H9 (cell line): ENCODE measurements around the gene HLA-DOA. TPM values are rescaled to one million over a fixed set of nuclear protein-coding genes. Genes with fewer than 3 reads are reported as not detected.

Source experiments
- DNase-seq: peaks from one replicate; pipeline ENCODE4 v3.0.0-alpha.2; 2017
- H2AFZ ChIP-seq: one replicate; pipeline ENCODE4 v1.6.1; 2013; ENCODE audit warnings: mild to moderate bottlenecking, low read length, control low read depth, moderate library complexity
- H2AK5ac ChIP-seq: 2 replicates; pipeline ENCODE4 v1.6.1; 2013; ENCODE audit warnings: low read length, control low read depth, mixed read lengths; ENCODE audit not compliant: insufficient read length
- H2BK120ac ChIP-seq: one replicate; pipeline ENCODE4 v1.6.1; 2013; ENCODE audit warnings: low read depth, mild to moderate bottlenecking, low read length, control low read depth, inconsistent platforms; ENCODE audit not compliant: poor library complexity, severe bottlenecking
- H2BK12ac ChIP-seq: 2 replicates; pipeline ENCODE4 v1.6.1; 2013; ENCODE audit warnings: low read length, control low read depth, mixed read lengths, low read depth; ENCODE audit not compliant: insufficient read length
- H2BK15ac ChIP-seq: 2 replicates; pipeline ENCODE4 v1.6.1; 2013; ENCODE audit warnings: low read depth, low read length, control low read depth
- H2BK20ac ChIP-seq: one replicate; pipeline ENCODE4 v1.6.1; 2013; ENCODE audit warnings: low read depth, mild to moderate bottlenecking, low read length, control low read depth, inconsistent platforms; ENCODE audit not compliant: poor library complexity, severe bottlenecking
- H2BK5ac ChIP-seq: 2 replicates; pipeline ENCODE4 v1.6.1; 2013; ENCODE audit warnings: low read length, control low read depth, mixed read lengths; ENCODE audit not compliant: insufficient read length
- H3K14ac ChIP-seq: 2 replicates; pipeline ENCODE4 v1.6.1; 2013; ENCODE audit warnings: low read length, control low read depth; ENCODE audit not compliant: insufficient read depth
- H3K18ac ChIP-seq: 2 replicates; pipeline ENCODE4 v1.6.1; 2013; ENCODE audit warnings: low read depth, mild to moderate bottlenecking, mixed read lengths, low read length, control low read depth; ENCODE audit not compliant: insufficient read length
- H3K23ac ChIP-seq: 2 replicates; pipeline ENCODE4 v1.6.1; 2013; ENCODE audit warnings: low read length, control low read depth, mixed read lengths, low read depth; ENCODE audit not compliant: insufficient read length
- H3K23me2 ChIP-seq: 2 replicates; pipeline ENCODE4 v1.6.1; 2013; ENCODE audit warnings: low read depth, mild to moderate bottlenecking, mixed read lengths, low read length, control low read depth; ENCODE audit not compliant: insufficient read length, poor library complexity, severe bottlenecking
- H3K27ac ChIP-seq: 2 replicates; pipeline ENCODE4 v1.5.1; 2013; ENCODE audit warnings: low read length, control low read depth, mixed read lengths, low read depth; ENCODE audit not compliant: insufficient read length
- H3K27me3 ChIP-seq: 2 replicates; pipeline ENCODE4 v1.6.1; 2013; ENCODE audit warnings: low read length, control low read depth, inconsistent platforms; ENCODE audit not compliant: insufficient read depth
- H3K4ac ChIP-seq: 2 replicates; pipeline ENCODE4 v1.6.1; 2013; ENCODE audit warnings: low read depth, mild to moderate bottlenecking, control low read depth, inconsistent platforms, low read length, moderate library complexity
- H3K4me1 ChIP-seq: 2 replicates; pipeline ENCODE4 v1.6.1; 2013; ENCODE audit warnings: low read length, control low read depth, inconsistent platforms; ENCODE audit not compliant: insufficient read depth
- H3K4me2 ChIP-seq: 2 replicates; pipeline ENCODE4 v1.6.1; 2013; ENCODE audit warnings: low read length, control low read depth, mixed read lengths; ENCODE audit not compliant: insufficient read length, insufficient read depth
- H3K56ac ChIP-seq: 2 replicates; pipeline ENCODE4 v1.6.1; 2013; ENCODE audit warnings: low read depth, mild to moderate bottlenecking, mixed read lengths, low read length, control low read depth; ENCODE audit not compliant: insufficient read length
- H3K79me1 ChIP-seq: 2 replicates; pipeline ENCODE4 v1.6.1; 2013; ENCODE audit warnings: low read depth, mild to moderate bottlenecking, moderate library complexity, low read length, control low read depth, inconsistent platforms; ENCODE audit not compliant: insufficient read depth, poor library complexity, severe bottlenecking
- H3K79me2 ChIP-seq: 2 replicates; pipeline ENCODE4 v1.6.1; 2013; ENCODE audit warnings: low read length, control low read depth, inconsistent platforms; ENCODE audit not compliant: insufficient read depth
- H3K9ac ChIP-seq: 2 replicates; pipeline ENCODE4 v1.6.1; 2013; ENCODE audit warnings: low read length, control low read depth, mixed read lengths; ENCODE audit not compliant: insufficient read length; ENCODE audit errors: extremely low read depth
- H3K9me3 ChIP-seq: one replicate; pipeline ENCODE4 v1.6.1; 2013; ENCODE audit warnings: low read depth, low read length, inconsistent platforms; ENCODE audit not compliant: control insufficient read depth
- H3T11ph ChIP-seq: one replicate; pipeline ENCODE4 v1.6.1; 2013; ENCODE audit warnings: mild to moderate bottlenecking, low read length, control low read depth, inconsistent platforms
- H4K20me1 ChIP-seq: one replicate; pipeline ENCODE4 v1.6.1; 2013; ENCODE audit not compliant: control insufficient read depth, insufficient read length, insufficient read depth
- H4K5ac ChIP-seq: 2 replicates; pipeline ENCODE4 v1.6.1; 2013; ENCODE audit warnings: low read depth, mild to moderate bottlenecking, mixed read lengths, low read length, control low read depth; ENCODE audit not compliant: insufficient read length
- H4K8ac ChIP-seq: replicated peaks from 2 replicates; pipeline ENCODE4 v1.6.1; 2013; ENCODE audit warnings: low read length, control low read depth, mixed read lengths, low read depth; ENCODE audit not compliant: insufficient read length
- H4K91ac ChIP-seq: 2 replicates; pipeline ENCODE4 v1.6.1; 2013; ENCODE audit warnings: low read depth, mild to moderate bottlenecking, moderate library complexity, mixed read lengths, low read length, control low read depth; ENCODE audit not compliant: insufficient read length
- H3K27ac Mint-ChIP-seq, 3 experiments: 2 replicates in 2 of 3; 3 replicates in 1 of 3; pipeline ENCODE4 v1.8.0; 2020 to 2021; ENCODE audit warnings: mixed read lengths in 3 of 3, mild to moderate bottlenecking in 1 of 3, moderate library complexity in 1 of 3
- H3K27me3 Mint-ChIP-seq: 2 replicates; pipeline ENCODE4 v1.8.0; 2021; ENCODE audit warnings: low read depth, mild to moderate bottlenecking, moderate library complexity, mixed read lengths
- H3K36me3 Mint-ChIP-seq, 3 experiments: 2 replicates in 2 of 3; 3 replicates in 1 of 3; pipeline ENCODE4 v1.8.0; 2020 to 2021; ENCODE audit warnings: low read depth in 3 of 3, mixed read lengths in 3 of 3; ENCODE audit not compliant: insufficient read depth in 1 of 3
- H3K4me1 Mint-ChIP-seq, 2 experiments: 2 replicates each; pipeline ENCODE4 v1.8.0; 2020; ENCODE audit warnings: mixed read lengths in 2 of 2
- H3K4me3 Mint-ChIP-seq, 2 experiments: 2 replicates in 1 of 2; 3 replicates in 1 of 2; pipeline ENCODE4 v1.8.0; 2020 to 2021; ENCODE audit warnings: mild to moderate bottlenecking in 2 of 2, mixed read lengths in 2 of 2, moderate library complexity in 1 of 2
- H3K9me3 Mint-ChIP-seq, 2 experiments: 2 replicates in 1 of 2; 3 replicates in 1 of 2; pipeline ENCODE4 v1.8.0; 2020; ENCODE audit warnings: mild to moderate bottlenecking in 2 of 2, mixed read lengths in 2 of 2, moderate library complexity in 1 of 2
- WGBS: extraction: QIAGEN DNeasy Blood & Tissue Kit; methylation state at CpG from one replicate; pipeline ENCODE4 v1.1.7; 2013; ENCODE audit warnings: missing lambda C conversion rate, low lambda C conversion rate, mixed read lengths; ENCODE audit not compliant: insufficient read length; ENCODE audit errors: extremely low coverage; 5-methylcytosine and 5-hydroxymethylcytosine counted together
- total RNA-seq: library from RNA; stranded (reverse); gene quantifications from 2 replicates; pipeline ENCODE4 v1.2.1, GENCODE V29; 2021
- TF ChIP-seq, protein P1 (sequence below): fragments of 200-600 bp; sonication (generic); conservative IDR thresholded peaks from 3 replicates; pipeline ENCODE4 v1.8.0; 2021; ENCODE audit warnings: antibody characterized with exemption, mild to moderate bottlenecking

Gene HLA-DOA
- total RNA-seq, 1 experiment from 2014 or later, result 15.6 TPM

- Mint-ChIP-seq H3K27me3 (no peaks in the 10 kb centered on the region; the same call in 1 of the 2 replicates), H3K9me3 (peaks cover 6 to 14% of the 10 kb centered on the region in 2 experiments; a peak in 4 of 5 replicates), H3K27ac (peak overlapping the region in 1 of 3 experiments; percentile 4; a peak in 1 of 7 replicates), H3K4me3 (no peak overlapping the region), H3K36me3 (peaks cover 0 to 15% (median 7%) of the 10 kb centered on the region in 3 experiments; a peak in 5 of 7 replicates), H3K4me1 (peaks cover 42 to 49% of the 10 kb centered on the region in 2 experiments)
- no peak overlapping the region for H2BK120ac ChIP-seq
- no peak overlapping the region for H4K8ac ChIP-seq
- H3K18ac ChIP-seq, result no peak overlapping the region
- no peaks in the 10 kb centered on the region for H3K79me2 ChIP-seq
- H3K9me3 ChIP-seq, result no peaks in the 10 kb centered on the region
- H3K79me1 ChIP-seq, result no peaks in the 10 kb centered on the region
- H2AK5ac ChIP-seq, result no peak overlapping the region
- TF ChIP-seq, protein P1, sequence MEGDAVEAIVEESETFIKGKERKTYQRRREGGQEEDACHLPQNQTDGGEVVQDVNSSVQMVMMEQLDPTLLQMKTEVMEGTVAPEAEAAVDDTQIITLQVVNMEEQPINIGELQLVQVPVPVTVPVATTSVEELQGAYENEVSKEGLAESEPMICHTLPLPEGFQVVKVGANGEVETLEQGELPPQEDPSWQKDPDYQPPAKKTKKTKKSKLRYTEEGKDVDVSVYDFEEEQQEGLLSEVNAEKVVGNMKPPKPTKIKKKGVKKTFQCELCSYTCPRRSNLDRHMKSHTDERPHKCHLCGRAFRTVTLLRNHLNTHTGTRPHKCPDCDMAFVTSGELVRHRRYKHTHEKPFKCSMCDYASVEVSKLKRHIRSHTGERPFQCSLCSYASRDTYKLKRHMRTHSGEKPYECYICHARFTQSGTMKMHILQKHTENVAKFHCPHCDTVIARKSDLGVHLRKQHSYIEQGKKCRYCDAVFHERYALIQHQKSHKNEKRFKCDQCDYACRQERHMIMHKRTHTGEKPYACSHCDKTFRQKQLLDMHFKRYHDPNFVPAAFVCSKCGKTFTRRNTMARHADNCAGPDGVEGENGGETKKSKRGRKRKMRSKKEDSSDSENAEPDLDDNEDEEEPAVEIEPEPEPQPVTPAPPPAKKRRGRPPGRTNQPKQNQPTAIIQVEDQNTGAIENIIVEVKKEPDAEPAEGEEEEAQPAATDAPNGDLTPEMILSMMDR, result peak; percentile 61
- H3K27me3 ChIP-seq, result no peaks in the 10 kb centered on the region
- no peaks in the 10 kb centered on the region for H3K23me2 ChIP-seq
- H3K27ac ChIP-seq, result no peak overlapping the region
- no peak overlapping the region for H3K56ac ChIP-seq
- H3T11ph ChIP-seq, result no peak overlapping the region
- no peaks in the 10 kb centered on the region for H4K20me1 ChIP-seq
- H2BK12ac ChIP-seq, result no peak overlapping the region
- H2AFZ ChIP-seq, result no peak overlapping the region
- H3K4me1 ChIP-seq, result peaks cover 2% of the 10 kb centered on the region; the same call in 1 of the 2 replicates
- no CpG with 5 or more reads among the region's 9 CpGs for WGBS
- no peak overlapping the region for H2BK20ac ChIP-seq
- peak; percentile 39 for DNase-seq
- H2BK5ac ChIP-seq, result no peak overlapping the region
- no peak overlapping the region for H2BK15ac ChIP-seq
- no peak overlapping the region for H4K91ac ChIP-seq
- no peak overlapping the region for H3K23ac ChIP-seq
- no peak overlapping the region for H3K4ac ChIP-seq
- H3K14ac ChIP-seq, result no peak overlapping the region
- H4K5ac ChIP-seq, result no peak overlapping the region
- H3K4me2 ChIP-seq, result no peak overlapping the region
- H3K9ac ChIP-seq, result no peak overlapping the region
Observed at GRCh38 chr6:33049323-33050013, 40.1 kb upstream of the HLA-DOA start.
